Measurements from ENCODE around the gene UQCC3.
A peak's percentile ranks its signal among the peaks of the same experiment; 100 is the strongest.

Gene UQCC3

DNA sequence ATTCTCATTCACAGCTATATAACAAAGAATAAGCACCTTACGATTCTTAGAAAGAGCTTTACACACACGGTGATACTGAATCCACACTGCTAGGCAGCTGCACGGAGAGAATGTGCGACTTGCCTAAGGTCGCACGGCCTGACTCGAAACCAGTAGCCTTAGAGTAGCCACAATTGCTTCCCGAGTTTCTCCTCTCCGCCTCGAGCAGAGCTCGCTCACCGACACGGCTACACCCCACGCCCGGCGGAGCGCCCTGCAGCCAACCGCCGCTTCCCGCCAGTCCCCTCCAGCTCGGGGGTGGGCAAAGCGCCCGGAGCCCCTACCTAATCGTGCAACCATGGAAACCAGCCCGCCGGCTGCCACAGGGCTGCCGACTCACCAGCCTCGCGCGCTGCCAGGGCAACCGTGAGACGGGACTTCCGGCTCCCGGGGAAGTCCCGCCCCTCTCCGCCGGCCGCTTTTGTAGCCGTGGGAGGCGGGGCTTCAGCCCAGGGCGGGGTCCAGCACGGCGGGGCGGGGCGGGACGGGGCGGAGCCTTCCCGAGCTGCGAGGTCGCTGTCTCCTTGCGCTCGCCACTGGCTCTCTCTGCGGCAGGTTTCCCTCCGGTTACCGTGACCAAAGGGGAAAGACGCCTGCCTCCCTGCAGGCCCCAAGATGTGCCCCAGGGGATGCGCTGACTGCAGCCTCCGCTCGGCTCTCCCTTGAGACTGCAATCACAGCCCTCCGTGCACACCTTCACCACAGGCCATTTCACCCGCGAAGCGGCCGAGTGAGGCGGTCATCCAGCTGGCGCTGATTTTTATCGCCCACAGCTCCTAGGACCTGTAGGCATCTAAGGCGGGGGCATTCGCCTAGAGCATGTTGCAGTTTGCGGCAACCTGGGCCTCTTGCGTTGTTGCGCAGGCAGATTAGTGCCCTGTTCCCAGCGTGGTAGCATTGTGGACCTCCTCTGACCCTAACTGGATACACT, 34.7 kb downstream of the UQCC3 start:
- H3K27me3 ChIP-seq (ENCODE audit: insufficient read depth, low read length) = no peaks in the 10 kb centered on the region
- TF ChIP-seq EZH2 (IDR thresholded peaks at IDR 0.05; ENCODE audit: borderline replicate concordance, low read length) = no peak
- TF ChIP-seq, protein P1, sequence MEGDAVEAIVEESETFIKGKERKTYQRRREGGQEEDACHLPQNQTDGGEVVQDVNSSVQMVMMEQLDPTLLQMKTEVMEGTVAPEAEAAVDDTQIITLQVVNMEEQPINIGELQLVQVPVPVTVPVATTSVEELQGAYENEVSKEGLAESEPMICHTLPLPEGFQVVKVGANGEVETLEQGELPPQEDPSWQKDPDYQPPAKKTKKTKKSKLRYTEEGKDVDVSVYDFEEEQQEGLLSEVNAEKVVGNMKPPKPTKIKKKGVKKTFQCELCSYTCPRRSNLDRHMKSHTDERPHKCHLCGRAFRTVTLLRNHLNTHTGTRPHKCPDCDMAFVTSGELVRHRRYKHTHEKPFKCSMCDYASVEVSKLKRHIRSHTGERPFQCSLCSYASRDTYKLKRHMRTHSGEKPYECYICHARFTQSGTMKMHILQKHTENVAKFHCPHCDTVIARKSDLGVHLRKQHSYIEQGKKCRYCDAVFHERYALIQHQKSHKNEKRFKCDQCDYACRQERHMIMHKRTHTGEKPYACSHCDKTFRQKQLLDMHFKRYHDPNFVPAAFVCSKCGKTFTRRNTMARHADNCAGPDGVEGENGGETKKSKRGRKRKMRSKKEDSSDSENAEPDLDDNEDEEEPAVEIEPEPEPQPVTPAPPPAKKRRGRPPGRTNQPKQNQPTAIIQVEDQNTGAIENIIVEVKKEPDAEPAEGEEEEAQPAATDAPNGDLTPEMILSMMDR (IDR thresholded peaks at IDR 0.05; ENCODE audit: low read length) = no peak
- peaks cover 49% of the 10 kb centered on the region for H3K4me1 ChIP-seq (ENCODE audit: insufficient read depth, low read length, severe bottlenecking)
- H3K4me3 ChIP-seq (ENCODE audit: low read depth, low read length, poor library complexity, severe bottlenecking) = peak overlapping the region; percentile 71
- H3K9ac ChIP-seq (ENCODE audit: low read length) = peak overlapping the region; percentile 77
- no peaks in the 10 kb centered on the region for H3K9me3 ChIP-seq (ENCODE audit: low read length)
- H3F3A ChIP-seq (ENCODE audit: insufficient read depth, low read length) = peaks cover 7% of the 10 kb centered on the region; the same call in 1 of the 2 replicates
- H2AFZ ChIP-seq (ENCODE audit: low read length) = no peak overlapping the region
- H3K4me2 ChIP-seq (ENCODE audit: low read length) = peak overlapping the region; percentile 90
- no peaks in the 10 kb centered on the region for H4K20me1 ChIP-seq (ENCODE audit: insufficient read depth, low read length)
- peak overlapping the region; percentile 92 for H3K27ac ChIP-seq (ENCODE audit: low read depth, low read length, poor library complexity, severe bottlenecking)
- H3K36me3 ChIP-seq (ENCODE audit: insufficient read depth, low read length) = peaks cover 45% of the 10 kb centered on the region
- H3K79me2 ChIP-seq (ENCODE audit: insufficient read depth, low read length) = no peaks in the 10 kb centered on the region
- no peaks in the 10 kb centered on the region for H3K9me2 ChIP-seq (ENCODE audit: low read depth, low read length)

DNA sequence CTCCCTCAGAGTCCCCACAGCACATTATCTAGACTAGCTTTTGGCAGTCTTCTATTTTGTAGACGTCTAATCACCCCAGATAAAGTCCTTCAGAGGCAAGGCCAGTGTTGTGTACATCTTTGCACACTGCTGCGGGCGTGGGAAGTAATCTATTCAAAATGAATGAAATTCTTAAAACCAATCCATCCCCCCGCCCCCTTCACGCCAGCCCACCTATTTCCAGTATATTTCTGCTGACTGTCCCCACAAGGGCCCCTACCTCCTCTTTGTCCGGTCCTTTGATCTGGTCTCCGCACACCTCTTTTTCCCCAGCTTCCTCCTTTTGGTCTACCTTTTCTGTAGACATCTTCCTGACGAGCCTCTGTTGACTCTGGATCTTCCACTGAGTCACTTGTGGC, 35.4 kb downstream of the UQCC3 start:
- Histone ChIP-seq H3K9me2 (ENCODE audit: low read depth, low read length) (no peaks in the 10 kb centered on the region), H3K79me2 (ENCODE audit: insufficient read depth, low read length) (no peaks in the 10 kb centered on the region), H3K36me3 (ENCODE audit: insufficient read depth, low read length) (peaks cover 44% of the 10 kb centered on the region), H3K9me3 (ENCODE audit: low read length) (no peaks in the 10 kb centered on the region), H3K4me1 (ENCODE audit: insufficient read depth, low read length, severe bottlenecking) (peaks cover 49% of the 10 kb centered on the region), H2AFZ (ENCODE audit: low read length) (no peak overlapping the region), H3F3A (ENCODE audit: insufficient read depth, low read length) (peaks cover 7% of the 10 kb centered on the region; the same call in 1 of the 2 replicates), H3K27ac (ENCODE audit: low read depth, low read length, poor library complexity, severe bottlenecking) (peak overlapping the region; percentile 92), H3K27me3 (ENCODE audit: insufficient read depth, low read length) (no peaks in the 10 kb centered on the region), H3K4me3 (ENCODE audit: low read depth, low read length, poor library complexity, severe bottlenecking) (peak overlapping the region; percentile 71), H3K9ac (ENCODE audit: low read length) (peak overlapping the region; percentile 66), H3K4me2 (ENCODE audit: low read length) (peak overlapping the region; percentile 90), H4K20me1 (ENCODE audit: insufficient read depth, low read length) (no peaks in the 10 kb centered on the region)
- TF ChIP-seq, protein P1 (IDR thresholded peaks at IDR 0.05; ENCODE audit: low read length) = no peak
- no peak for TF ChIP-seq EZH2 (IDR thresholded peaks at IDR 0.05; ENCODE audit: borderline replicate concordance, low read length)

DNA sequence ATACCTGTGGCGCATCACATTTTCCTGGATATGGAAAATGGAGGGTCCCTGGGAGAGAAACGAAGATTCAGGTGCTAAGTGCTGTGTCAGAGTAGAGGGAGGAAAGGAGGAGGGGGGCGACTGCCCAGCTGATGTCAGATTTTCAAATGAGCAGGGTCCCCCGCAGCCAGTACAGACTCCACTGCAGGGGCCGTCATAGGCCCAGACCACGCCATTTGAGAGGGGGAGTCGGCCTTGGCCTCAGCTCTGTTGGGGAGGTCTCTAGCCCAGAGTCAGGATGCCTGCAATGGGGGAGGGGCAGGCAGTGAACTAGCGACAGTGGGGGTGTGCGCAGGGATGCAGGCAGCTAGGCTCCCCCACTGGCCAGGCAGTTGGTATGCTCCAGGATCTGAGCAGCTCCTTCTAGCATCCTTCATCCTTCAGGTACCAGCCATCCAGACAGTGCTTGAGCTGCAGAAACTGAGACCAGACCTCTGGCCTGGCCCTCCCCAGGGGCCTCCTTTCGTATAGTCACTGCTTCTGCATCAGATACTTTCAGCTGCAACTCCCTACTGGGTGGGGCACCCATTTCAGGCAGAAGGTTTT, 35.9 kb downstream of the UQCC3 start, which contains the start of the genes BSCL2 and GNG3:
Gene BSCL2 (minus strand): TSS at position 148 of the 585 bp plus-strand sequence. CDS start 229 bp downstream, outside the sequence.
Gene GNG3 (plus strand): TSS at position 400 of the 585 bp plus-strand sequence. CDS start 620 bp downstream, outside the sequence.
- Histone ChIP-seq H4K20me1 (ENCODE audit: insufficient read depth, low read length) (no peaks in the 10 kb centered on the region), H3K9me2 (ENCODE audit: low read depth, low read length) (no peaks in the 10 kb centered on the region), H3K4me2 (ENCODE audit: low read length) (peak within 1 kb of the TSS; percentile 90), H3K4me1 (ENCODE audit: insufficient read depth, low read length, severe bottlenecking) (peaks cover 49% of the 10 kb centered on the region), H3K79me2 (ENCODE audit: insufficient read depth, low read length) (no peaks in the 10 kb centered on the region), H3K9me3 (ENCODE audit: low read length) (no peaks in the 10 kb centered on the region), H3K4me3 (ENCODE audit: low read depth, low read length, poor library complexity, severe bottlenecking) (peak within 1 kb of the TSS; percentile 71), H3K36me3 (ENCODE audit: insufficient read depth, low read length) (peaks cover 43% of the 10 kb centered on the region), H2AFZ (ENCODE audit: low read length) (no peak within 1 kb of the TSS), H3F3A (ENCODE audit: insufficient read depth, low read length) (peaks cover 7% of the 10 kb centered on the region; the same call in 1 of the 2 replicates), H3K27me3 (ENCODE audit: insufficient read depth, low read length) (no peaks in the 10 kb centered on the region), H3K27ac (ENCODE audit: low read depth, low read length, poor library complexity, severe bottlenecking) (peak within 1 kb of the TSS; percentile 92), H3K9ac (ENCODE audit: low read length) (peak within 1 kb of the TSS; percentile 79)
- TF ChIP-seq EZH2 (IDR thresholded peaks at IDR 0.05; ENCODE audit: borderline replicate concordance, low read length) = no peak
- TF ChIP-seq, protein P1 (IDR thresholded peaks at IDR 0.05; ENCODE audit: low read length) = no peak

Measured in OCI-LY1 (cell line).